22Rv1 (cell line): Measurements from ENCODE around the gene EIF5AL1.
"Not testable (repeated sequence)": the region's sequence is repeated elsewhere in the genome, so short reads cannot be mapped to it uniquely, and the experiment has no call there.

ENCODE experiments used
- H3K27ac ChIP-seq: fragments of 450-650 bp; 2 replicates; pipeline ENCODE4 v1.5.1; 2017
- CTCF ChIP-seq: fragments of 450-650 bp; IDR thresholded peaks from 2 replicates; pipeline ENCODE4 v1.5.1; 2017; ENCODE audit warnings: mild to moderate bottlenecking
- ZFX ChIP-seq: fragments of 450-650 bp; IDR thresholded peaks from 2 replicates; pipeline ENCODE4 v1.6.1; 2017; ENCODE audit warnings: antibody characterized with exemption, borderline replicate concordance

EIF5AL1 gene

GRCh38 chr10:79511891-79512583 lies at the start of gene EIF5AL1:
TSS of gene EIF5AL1 (plus strand) at chr10:79512533. CDS start at chr10:79512650, 117 bp downstream.
- not testable (repeated sequence) for H3K27ac ChIP-seq

GRCh38 chr10:79463578-79464496 lies 48.5 kb upstream of the EIF5AL1 start:
- H3K27ac ChIP-seq = no peak overlapping the region
- TF ChIP-seq CTCF (no peak), ZFX (no peak)

- H3K27ac ChIP-seq = no peak overlapping the region
- TF ChIP-seq CTCF = no peak
- TF ChIP-seq ZFX = no peak
Observed at GRCh38 chr10:79465341-79465740, 47.0 kb upstream of the EIF5AL1 start.

- H3K27ac ChIP-seq = no peak overlapping the region
- no peak for TF ChIP-seq ZFX
- no peak for TF ChIP-seq CTCF
Observed at GRCh38 chr10:79468015-79468560, 44.2 kb upstream of the EIF5AL1 start.

- no peak for TF ChIP-seq CTCF
- TF ChIP-seq ZFX = no peak
- no peak overlapping the region for H3K27ac ChIP-seq
Observed at GRCh38 chr10:79468841-79469585, 43.3 kb upstream of the EIF5AL1 start.

- no peak overlapping the region for H3K27ac ChIP-seq
- no peak for TF ChIP-seq CTCF
- no peak for TF ChIP-seq ZFX
Observed at GRCh38 chr10:79470096-79470495, 42.2 kb upstream of the EIF5AL1 start.

GRCh38 chr10:79471776-79472175 lies 40.6 kb upstream of the EIF5AL1 start:
- H3K27ac ChIP-seq = no peak overlapping the region
- TF ChIP-seq ZFX (no peak), CTCF (no peak)
